Esophagus squamous epithelium (tissue), 5 donors: ENCODE measurements around the gene OPCML. TPM values are rescaled to one million over a fixed set of nuclear protein-coding genes. Genes with fewer than 3 reads are reported as not detected.

ENCODE experiments used
- DNase-seq: peaks from one replicate; lab custom pipeline; 2025; lab: John Stamatoyannopoulos, UW
- H3K27ac ChIP-seq, 4 donors: fragments of 200-600 bp; sonication (generic); one replicate each; pipeline ENCODE4 v1.5.1; 2016 to 2019; ENCODE audit warnings: mild to moderate bottlenecking in 1 of 4
- H3K27me3 ChIP-seq, 4 donors: fragments of 200-600 bp; sonication (generic); 1 replicate in 3 of 4; 2 replicates in 1 of 4; pipeline versions ENCODE4 v1.5.1 to v1.6.0; 2017 to 2021; ENCODE audit warnings: antibody characterized with exemption in 1 of 4
- H3K36me3 ChIP-seq, 3 donors: fragments of 200-600 bp; sonication (generic); one replicate each; pipeline ENCODE4 v1.5.1; 2016 to 2019
- H3K4me1 ChIP-seq, 3 donors: fragments of 200-600 bp; sonication (generic); one replicate each; pipeline ENCODE4 v1.5.1; 2017 to 2019
- H3K4me3 ChIP-seq, 4 donors: fragments of 200-600 bp; sonication (generic); 1 replicate in 3 of 4; 2 replicates in 1 of 4; pipeline ENCODE4 v1.5.1; 2016 to 2019; ENCODE audit warnings: mild to moderate bottlenecking in 2 of 4, moderate library complexity in 1 of 4
- H3K9me3 ChIP-seq, 3 donors: fragments of 200-600 bp; sonication (generic); one replicate each; pipeline ENCODE4 v1.5.1; 2016 to 2019
- POLR2A ChIP-seq, 4 donors: fragments of 450-650 bp; IDR thresholded peaks; one replicate each; pipeline ENCODE4 v1.6.1; 2017; ENCODE audit warnings: antibody characterized with exemption in 4 of 4, mild to moderate bottlenecking in 4 of 4, moderate library complexity in 3 of 4
- WGBS, 2 donors: methylation state at CpG; one replicate each; pipeline ENCODE4 v1.1.5; 2018; 5-methylcytosine and 5-hydroxymethylcytosine counted together
- intact Hi-C: fragments of 100-400 bp; cut with DNase I; formaldehyde crosslinking; loops from one replicate; pipeline ENCODE4 v1.15.0; 2022
- total RNA-seq, 4 donors: library from RNA; depleted of rRNA; stranded (reverse); fragments of >200 nt; gene quantifications; one replicate each; pipeline ENCODE4 v1.1.0, GENCODE V29; 2016
- TF ChIP-seq, protein P1 (sequence below), 6 experiments: fragments of 450-650 bp in 4 of 6; fragments of 200-600 bp in 2 of 6; sonication (generic) in 2 of 6; IDR thresholded peaks; one replicate each; pipeline ENCODE4 v1.5.1; 2016 to 2019; ENCODE audit warnings: antibody characterized with exemption in 6 of 6, mild to moderate bottlenecking in 4 of 6, moderate library complexity in 4 of 6
- donor health status: DM: yes; HTN: yes; CAD: no.

The OPCML gene
- total RNA-seq, 4 donors from 2014 or later = under 0.01 TPM; not detected in 3

DNA sequence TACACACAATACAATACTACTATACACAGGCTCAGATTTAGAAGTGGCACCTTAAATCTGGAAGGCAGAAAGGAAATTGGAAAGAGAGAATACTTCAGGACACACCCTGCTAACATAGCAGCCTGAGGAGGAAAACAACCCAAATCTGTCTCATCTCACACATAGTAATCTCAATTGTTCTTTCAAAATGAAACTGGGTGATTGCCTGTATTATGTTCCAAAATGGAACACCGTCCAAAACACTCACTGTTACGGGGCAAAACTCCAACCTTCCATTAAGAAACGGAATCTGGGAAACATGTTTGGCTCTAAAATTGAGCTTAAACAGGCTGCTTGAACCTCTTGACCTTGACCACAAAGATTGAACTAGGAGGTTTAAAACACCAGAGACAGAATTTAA is 572.6 kb downstream of the OPCML start:
- DNase-seq = no peak

DNA sequence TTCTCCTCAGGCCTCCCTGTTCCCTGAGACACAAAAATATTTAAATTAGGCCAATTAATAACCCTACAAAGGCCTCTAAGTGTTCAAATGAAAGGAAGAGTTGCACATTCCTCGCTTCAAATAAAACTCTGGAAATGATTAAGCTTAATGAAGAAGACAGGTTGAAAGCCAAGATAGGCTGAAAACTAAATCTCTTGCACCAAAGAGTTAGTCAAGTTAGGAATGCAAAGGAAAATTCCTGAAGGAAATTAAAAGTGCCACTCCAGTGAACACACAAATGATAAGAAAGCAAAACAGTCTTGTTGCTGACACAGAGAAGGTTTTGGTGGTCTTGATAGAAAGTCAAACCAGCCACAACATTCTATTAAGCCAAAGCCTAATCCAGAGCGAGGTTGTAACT is 574.4 kb downstream of the OPCML start:
- Histone ChIP-seq H3K27ac (no peak overlapping the region), H3K27me3 (no peaks in the 10 kb centered on the region), H3K9me3 (no peaks in the 10 kb centered on the region), H3K4me3 (no peak overlapping the region), H3K36me3 (no peaks in the 10 kb centered on the region), H3K4me1 (no peaks in the 10 kb centered on the region)
- no peak for TF ChIP-seq POLR2A (IDR thresholded peaks at IDR 0.05)
- TF ChIP-seq, protein P1, sequence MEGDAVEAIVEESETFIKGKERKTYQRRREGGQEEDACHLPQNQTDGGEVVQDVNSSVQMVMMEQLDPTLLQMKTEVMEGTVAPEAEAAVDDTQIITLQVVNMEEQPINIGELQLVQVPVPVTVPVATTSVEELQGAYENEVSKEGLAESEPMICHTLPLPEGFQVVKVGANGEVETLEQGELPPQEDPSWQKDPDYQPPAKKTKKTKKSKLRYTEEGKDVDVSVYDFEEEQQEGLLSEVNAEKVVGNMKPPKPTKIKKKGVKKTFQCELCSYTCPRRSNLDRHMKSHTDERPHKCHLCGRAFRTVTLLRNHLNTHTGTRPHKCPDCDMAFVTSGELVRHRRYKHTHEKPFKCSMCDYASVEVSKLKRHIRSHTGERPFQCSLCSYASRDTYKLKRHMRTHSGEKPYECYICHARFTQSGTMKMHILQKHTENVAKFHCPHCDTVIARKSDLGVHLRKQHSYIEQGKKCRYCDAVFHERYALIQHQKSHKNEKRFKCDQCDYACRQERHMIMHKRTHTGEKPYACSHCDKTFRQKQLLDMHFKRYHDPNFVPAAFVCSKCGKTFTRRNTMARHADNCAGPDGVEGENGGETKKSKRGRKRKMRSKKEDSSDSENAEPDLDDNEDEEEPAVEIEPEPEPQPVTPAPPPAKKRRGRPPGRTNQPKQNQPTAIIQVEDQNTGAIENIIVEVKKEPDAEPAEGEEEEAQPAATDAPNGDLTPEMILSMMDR (IDR thresholded peaks at IDR 0.05) = no peak
- DNase-seq = no peak
- intact Hi-C loops = no loop called here
- 46 to 61% methylated on average over 2 of the region's 2 CpGs for WGBS, 2 donors

More for the DNA sequence above, 572.6 kb downstream of the OPCML start:
- Histone ChIP-seq H3K4me3 (no peak overlapping the region), H3K36me3 (no peaks in the 10 kb centered on the region), H3K4me1 (no peaks in the 10 kb centered on the region), H3K27ac (no peak overlapping the region), H3K27me3 (no peaks in the 10 kb centered on the region), H3K9me3 (no peaks in the 10 kb centered on the region)
- intact Hi-C loops = no loop called here
- no peak for TF ChIP-seq POLR2A (IDR thresholded peaks at IDR 0.05)
- TF ChIP-seq, protein P1 (IDR thresholded peaks at IDR 0.05) = no peak
- 55 to 57% methylated on average over 3 of the region's 3 CpGs for WGBS, 2 donors

DNA sequence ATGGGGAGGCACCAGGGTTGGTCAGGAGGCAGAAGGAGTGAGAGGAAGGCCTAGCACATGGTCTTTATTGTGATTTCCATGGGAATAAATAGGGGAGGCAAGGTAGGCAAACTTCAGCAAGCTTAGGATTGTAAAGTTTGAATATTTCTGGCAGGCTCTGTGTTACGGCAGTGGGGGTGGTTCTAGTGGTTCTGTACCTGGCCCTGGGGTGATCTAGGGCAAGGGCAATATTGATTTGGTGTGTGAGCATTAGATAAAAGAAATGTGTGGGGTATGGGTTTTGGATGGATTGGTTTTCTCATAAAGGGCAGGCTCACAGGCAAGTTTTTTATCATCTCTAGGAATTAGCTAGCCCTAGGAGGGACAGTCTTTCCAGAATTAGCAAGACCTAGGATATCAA is 584.0 kb downstream of the OPCML start:
- Histone ChIP-seq H3K27ac (no peak overlapping the region), H3K4me3 (no peak overlapping the region), H3K4me1 (peaks cover 3 to 14% (median 4%) of the 10 kb centered on the region in 3 donors), H3K36me3 (no peaks in the 10 kb centered on the region), H3K9me3 (no peaks in the 10 kb centered on the region), H3K27me3 (peaks cover 0 to 32% (median 4%) of the 10 kb centered on the region in 4 donors)
- intact Hi-C loops = loop anchor here (10.0 kb wide), 1 partner anchor 93 kb away; no protein-coding TSS in a partner anchor
- TF ChIP-seq POLR2A (IDR thresholded peaks at IDR 0.05) = no peak
- TF ChIP-seq, protein P1 (IDR thresholded peaks at IDR 0.05) = no peak
- no peak for DNase-seq
- WGBS, 2 donors = 81 to 92% methylated on average over 1 of the region's 1 CpG

DNA sequence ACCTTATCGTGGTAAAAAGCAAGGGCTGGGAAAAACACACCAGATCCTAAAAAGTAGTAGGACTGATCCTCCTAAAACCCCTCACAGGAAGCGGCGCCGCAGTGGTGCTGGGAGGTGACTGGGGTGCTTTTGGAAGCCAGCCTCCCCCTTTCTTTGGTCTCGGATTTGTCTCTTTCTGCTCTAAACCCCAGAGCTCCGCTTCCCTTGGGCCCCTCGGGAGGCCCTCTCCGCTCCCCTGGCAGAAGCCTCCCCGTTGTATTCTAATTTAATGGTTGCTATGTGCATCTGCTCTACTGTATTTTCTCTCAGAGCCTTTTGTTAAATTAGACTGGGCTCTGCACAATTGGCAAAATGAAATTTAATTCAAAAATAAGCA is 587.7 kb downstream of the OPCML start:
- peaks cover 4 to 18% (median 6%) of the 10 kb centered on the region in 3 donors for H3K4me1 ChIP-seq
- 49 to 57% methylated on average over 9 of the region's 9 CpGs for WGBS, 2 donors
- intact Hi-C loops = loop anchor here (10.0 kb wide), 1 partner anchor 90 kb away; no protein-coding TSS in a partner anchor
- no peaks in the 10 kb centered on the region for H3K36me3 ChIP-seq
- H3K27ac ChIP-seq = no peak overlapping the region
- TF ChIP-seq POLR2A (IDR thresholded peaks at IDR 0.05) = no peak
- TF ChIP-seq, protein P1 (IDR thresholded peaks at IDR 0.05) = no peak
- H3K9me3 ChIP-seq = no peaks in the 10 kb centered on the region
- DNase-seq = no peak
- H3K27me3 ChIP-seq = peaks cover 2 to 53% (median 4%) of the 10 kb centered on the region in 4 donors
- H3K4me3 ChIP-seq = peak overlapping the region in 1 of 4 donors; percentile 55

DNA sequence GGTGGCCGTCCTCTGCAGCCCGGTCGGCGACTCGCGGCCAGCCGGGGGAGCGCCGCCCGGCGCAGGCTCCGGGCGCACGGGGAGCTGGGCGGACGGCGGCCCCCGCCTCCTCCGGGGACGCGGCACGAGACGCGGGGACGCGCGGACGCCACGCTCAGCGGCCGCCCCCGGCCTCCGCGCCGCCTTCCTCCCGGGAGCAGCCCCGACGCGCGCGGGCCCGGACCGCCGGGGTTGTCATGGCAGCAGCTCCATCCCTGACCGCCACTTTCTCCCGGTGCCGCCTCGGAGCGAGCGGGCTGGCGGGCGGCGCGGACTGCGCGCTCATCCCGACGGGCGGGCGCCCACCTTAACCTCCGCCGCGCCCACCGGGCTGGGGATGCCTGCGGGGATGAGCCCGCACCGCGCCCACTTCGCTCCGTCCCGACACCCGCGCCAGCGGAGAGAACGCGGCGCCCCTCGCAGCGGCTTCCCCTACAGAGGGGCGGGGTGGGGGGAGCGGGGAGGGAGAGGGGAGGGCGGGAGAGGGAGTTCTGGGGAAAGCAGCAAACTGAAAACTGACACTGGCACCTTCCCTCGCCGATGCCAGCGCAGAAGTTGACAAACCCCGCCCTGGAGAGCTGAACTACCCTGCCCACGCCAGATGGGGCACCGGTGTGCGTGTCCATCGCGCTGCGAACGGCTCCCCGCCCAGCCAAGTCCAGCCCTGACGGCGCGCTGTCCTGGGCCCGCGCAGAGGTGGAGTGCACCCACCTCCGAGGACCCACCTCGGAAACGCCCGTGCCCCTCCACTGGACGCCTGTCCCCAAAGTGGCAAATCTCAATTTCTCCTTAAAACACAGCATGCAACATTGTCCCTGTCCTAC is 588.4 kb downstream of the OPCML start:
- H3K27me3 ChIP-seq = peaks cover 2 to 53% (median 4%) of the 10 kb centered on the region in 4 donors
- intact Hi-C loops = loop anchor here (10.0 kb wide), 1 partner anchor 89 kb away; no protein-coding TSS in a partner anchor
- no peaks in the 10 kb centered on the region for H3K36me3 ChIP-seq
- TF ChIP-seq, protein P1 (IDR thresholded peaks at IDR 0.05) = no peak
- no peak for TF ChIP-seq POLR2A (IDR thresholded peaks at IDR 0.05)
- peak overlapping the region; percentile 7 to 55 (median 25) for H3K4me3 ChIP-seq
- WGBS, 2 donors = 40% methylated on average over 6 of the region's 104 CpGs; no CpG with 5 or more reads in 1 of the 2 donors
- no peaks in the 10 kb centered on the region for H3K9me3 ChIP-seq
- no peak for DNase-seq
- no peak overlapping the region for H3K27ac ChIP-seq
- peaks cover 4 to 18% (median 6%) of the 10 kb centered on the region in 3 donors for H3K4me1 ChIP-seq
